HG02938 (cell line): ENCODE data around the gene CIAO2A.
"Not testable (repeated sequence)": the region's sequence is repeated elsewhere in the genome, so short reads cannot be mapped to it uniquely, and the experiment has no call there.

Source experiments
- ATAC-seq: cut with Tn5 transposase; IDR thresholded peaks from one replicate; pipeline ENCODE4 v1.9.1; 2021; ENCODE audit warnings: mild to moderate bottlenecking, moderate library complexity; ENCODE audit not compliant: unreplicated experiment

Gene CIAO2A

GRCh38 chr15:64072812-64073211 is 20.8 kb downstream of the CIAO2A start:
- ATAC-seq = no peak

- ATAC-seq = no peak
Observed at GRCh38 chr15:64071931-64072765, 21.5 kb downstream of the CIAO2A start.

- no peak for ATAC-seq
Observed at GRCh38 chr15:64070965-64071851, 22.4 kb downstream of the CIAO2A start.

GRCh38 chr15:64070106-64070505 is 23.5 kb downstream of the CIAO2A start:
- ATAC-seq = no peak

- ATAC-seq = no peak
Observed at GRCh38 chr15:64068133-64068532, 25.5 kb downstream of the CIAO2A start.

GRCh38 chr15:64067564-64068030 is 26.0 kb downstream of the CIAO2A start:
- no peak for ATAC-seq

GRCh38 chr15:64066451-64066850 is 27.2 kb downstream of the CIAO2A start:
- ATAC-seq = no peak

- ATAC-seq = no peak
Observed at GRCh38 chr15:64060716-64061115, 32.9 kb downstream of the CIAO2A start.

GRCh38 chr15:64059104-64059503 is 34.5 kb downstream of the CIAO2A start:
- not testable (repeated sequence) for ATAC-seq

GRCh38 chr15:64058279-64058678 is 35.4 kb downstream of the CIAO2A start:
- ATAC-seq = no peak

GRCh38 chr15:64053674-64054073 is 40.0 kb downstream of the CIAO2A start:
- not testable (repeated sequence) for ATAC-seq

GRCh38 chr15:64052925-64053491 is 40.6 kb downstream of the CIAO2A start:
- ATAC-seq = no peak

GRCh38 chr15:64051407-64052259 is 42.0 kb downstream of the CIAO2A start:
- no peak for ATAC-seq

- ATAC-seq = no peak
Observed at GRCh38 chr15:64051093-64051402, 42.6 kb downstream of the CIAO2A start.

- ATAC-seq = no peak
Observed at GRCh38 chr15:64050281-64051092, 43.2 kb downstream of the CIAO2A start.

- no peak for ATAC-seq
Observed at GRCh38 chr15:64048781-64049460, 44.7 kb downstream of the CIAO2A start.

GRCh38 chr15:64046421-64047153 is 47.1 kb downstream of the CIAO2A start, which contains the start of gene DAPK2:
DAPK2 (minus strand) TSS chr15:64046485; CDS start chr15:64040261, 6,224 bp downstream.
- no peak for ATAC-seq

GRCh38 chr15:64045774-64046420 is 47.7 kb downstream of the CIAO2A start:
- no peak for ATAC-seq
